CD14-positive monocyte (primary cell): ENCODE data around the gene BUB1. TPM values are rescaled to one million over a fixed set of nuclear protein-coding genes. Genes with fewer than 3 reads are reported as not detected.

Source experiments
- DNase-seq, 3 donors: peaks; one replicate each; pipeline ENCODE4 v3.0.0-alpha.2; 2011 to 2022
- H2AFZ ChIP-seq: 2 replicates; pipeline ENCODE4 v1.6.0; 2012; ENCODE audit warnings: mild to moderate bottlenecking, low read depth, low read length, inconsistent platforms; ENCODE audit not compliant: insufficient read depth, poor library complexity, severe bottlenecking
- H3K27ac ChIP-seq, 2 donors: 1 replicate in 1 of 2; 2 replicates in 1 of 2; pipeline ENCODE4 v1.5.1; 2012 to 2013; ENCODE audit warnings: low read length in 2 of 2, control low read depth in 1 of 2, inconsistent platforms in 1 of 2, low read depth in 1 of 2, mild to moderate bottlenecking in 1 of 2
- H3K27me3 ChIP-seq, 2 donors: one replicate each; pipeline versions ENCODE4 v1.6.0 to v1.6.1; 2011 to 2013; ENCODE audit warnings: low read length in 2 of 2; ENCODE audit not compliant: control insufficient read depth in 2 of 2, insufficient read depth in 2 of 2
- H3K36me3 ChIP-seq, 2 donors: replicated peaks in 1 of 2; 1 replicate in 1 of 2; 2 replicates in 1 of 2; pipeline versions ENCODE4 v1.5.1 to v1.6.1; 2012 to 2013; ENCODE audit warnings: low read length in 2 of 2, control low read depth in 1 of 2, inconsistent platforms in 1 of 2, mild to moderate bottlenecking in 1 of 2; ENCODE audit not compliant: insufficient read depth in 2 of 2, control insufficient read depth in 1 of 2
- H3K4me1 ChIP-seq, 2 donors: 1 replicate in 1 of 2; 2 replicates in 1 of 2; pipeline versions ENCODE4 v1.5.1 to v1.6.1; 2012 to 2013; ENCODE audit warnings: low read length in 2 of 2, control low read depth in 1 of 2, inconsistent platforms in 1 of 2, mild to moderate bottlenecking in 1 of 2, moderate library complexity in 1 of 2; ENCODE audit not compliant: insufficient read depth in 2 of 2, control insufficient read depth in 1 of 2
- H3K4me2 ChIP-seq: replicated peaks from 2 replicates; pipeline ENCODE3; 2012; ENCODE audit warnings: low read length, moderate library complexity, mild to moderate bottlenecking; ENCODE audit not compliant: poor library complexity, severe bottlenecking; ENCODE audit errors: extremely low read depth
- H3K4me3 ChIP-seq, 3 experiments: fragments of 200-600 bp in 1 of 3; sonication (generic) in 1 of 3; replicated peaks in 1 of 3; 1 replicate in 2 of 3; 2 replicates in 1 of 3; pipeline ENCODE4 v1.5.1; 2011 to 2013; ENCODE audit warnings: low read length in 3 of 3, mild to moderate bottlenecking in 3 of 3, control low read depth in 2 of 3, low read depth in 2 of 3, inconsistent platforms in 1 of 3, moderate library complexity in 1 of 3
- H3K79me2 ChIP-seq: 2 replicates; pipeline ENCODE4 v1.6.0; 2012; ENCODE audit warnings: mild to moderate bottlenecking, control low read depth, inconsistent platforms, low read length, moderate library complexity; ENCODE audit not compliant: insufficient read depth
- H3K9ac ChIP-seq: 2 replicates; pipeline ENCODE4 v1.6.0; 2017; ENCODE audit warnings: low read length, mild to moderate bottlenecking; ENCODE audit not compliant: insufficient read depth, poor library complexity, severe bottlenecking
- H3K9me3 ChIP-seq, 2 donors: replicated peaks in 1 of 2; 1 replicate in 1 of 2; 2 replicates in 1 of 2; pipeline versions ENCODE4 v1.5.1 to v1.6.1; 2012 to 2013; ENCODE audit warnings: low read length in 2 of 2, control low read depth in 1 of 2; ENCODE audit not compliant: control insufficient read depth in 1 of 2, insufficient read depth in 1 of 2
- H4K20me1 ChIP-seq: 2 replicates; pipeline ENCODE4 v1.6.0; 2012; ENCODE audit warnings: mild to moderate bottlenecking, low read length, control low read depth, moderate library complexity; ENCODE audit not compliant: insufficient read depth
- H3K27ac Mint-ChIP-seq, 7 donors: one replicate each; pipeline ENCODE4 v1.8.0; 2020; ENCODE audit warnings: mild to moderate bottlenecking in 7 of 7, mixed read lengths in 7 of 7, moderate library complexity in 6 of 7, inconsistent platforms in 2 of 7
- H3K27me3 Mint-ChIP-seq, 3 donors: one replicate each; pipeline ENCODE4 v1.8.0; 2021 to 2022; ENCODE audit warnings: low read depth in 3 of 3, mild to moderate bottlenecking in 3 of 3, mixed read lengths in 3 of 3, moderate library complexity in 3 of 3, inconsistent platforms in 1 of 3
- H3K36me3 Mint-ChIP-seq, 2 donors: one replicate each; pipeline ENCODE4 v1.8.0; 2020; ENCODE audit warnings: mixed read lengths in 2 of 2, inconsistent platforms in 1 of 2, mild to moderate bottlenecking in 1 of 2
- H3K4me1 Mint-ChIP-seq: one replicate; pipeline ENCODE4 v1.8.0; 2020; ENCODE audit warnings: mild to moderate bottlenecking, mixed read lengths
- H3K4me3 Mint-ChIP-seq, 2 donors: one replicate each; pipeline ENCODE4 v1.8.0; 2020; ENCODE audit warnings: mild to moderate bottlenecking in 2 of 2, mixed read lengths in 2 of 2, moderate library complexity in 1 of 2
- H3K9me3 Mint-ChIP-seq, 7 donors: one replicate each; pipeline ENCODE4 v1.8.0; 2020 to 2022; ENCODE audit warnings: mixed read lengths in 7 of 7, mild to moderate bottlenecking in 6 of 7, moderate library complexity in 6 of 7, inconsistent platforms in 2 of 7
- WGBS: methylation state at CpG from one replicate; pipeline ENCODE4 v1.1.5; 2013; ENCODE audit warnings: missing lambda C conversion rate; ENCODE audit not compliant: insufficient coverage; 5-methylcytosine and 5-hydroxymethylcytosine counted together
- intact Hi-C, 2 donors: fragments of 100-400 bp; cut with micrococcal nuclease; formaldehyde crosslinking; loops; one replicate each; pipeline versions ENCODE4 v1.15.0 to v1.15.1; 2023
- polyA plus RNA-seq, 3 donors: library from polyadenylated mRNA; depleted of rRNA in 1 of 3; unstranded in 2 of 3; stranded (reverse) in 1 of 3; fragments of 300-500 nt in 2 of 3; fragments of >200 nt in 1 of 3; fragmentation: Illumina TruSeq in 2 of 3; gene quantifications; 1 replicate in 2 of 3; 2 replicates in 1 of 3; pipeline ENCODE4 v1.2.3, GENCODE V29; 2012 to 2021
- TF ChIP-seq, protein P1 (sequence below): fragments of 200-600 bp; IDR thresholded peaks from one replicate; pipeline ENCODE4 v1.8.0; 2022; ENCODE audit warnings: antibody characterized with exemption, mild to moderate bottlenecking

Gene BUB1
- polyA plus RNA-seq, 3 donors = 0.11 to 0.30 (median 0.24) TPM

DNA sequence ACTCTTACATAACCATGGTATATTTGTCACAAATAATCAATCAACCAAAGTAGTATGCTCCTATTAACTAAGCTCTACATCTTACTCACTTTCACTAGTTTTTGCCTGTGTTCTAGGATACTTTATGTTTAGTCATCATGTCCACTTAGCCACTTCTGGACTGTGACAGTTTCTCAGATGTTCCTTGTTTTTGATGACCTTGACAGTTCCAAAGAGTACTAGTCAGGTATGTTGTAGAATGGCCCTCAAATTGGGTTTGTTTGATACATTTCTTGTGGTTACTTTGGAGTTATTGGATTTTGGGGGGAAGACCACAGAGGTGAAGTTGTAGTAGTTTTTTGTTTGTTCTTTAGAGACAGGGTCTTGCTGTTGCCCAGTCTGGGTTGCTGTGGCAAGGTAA is 35.5 kb downstream of the BUB1 start:
- Mint-ChIP-seq H3K9me3 (no peaks in the 10 kb centered on the region), H3K4me3 (no peak overlapping the region), H3K27ac (no peak overlapping the region), H3K4me1 (no peaks in the 10 kb centered on the region), H3K36me3 (peaks cover 65 to 98% of the 10 kb centered on the region in 2 donors), H3K27me3 (peaks cover 0 to 2% (median 0%) of the 10 kb centered on the region in 3 donors)
- TF ChIP-seq, protein P1, sequence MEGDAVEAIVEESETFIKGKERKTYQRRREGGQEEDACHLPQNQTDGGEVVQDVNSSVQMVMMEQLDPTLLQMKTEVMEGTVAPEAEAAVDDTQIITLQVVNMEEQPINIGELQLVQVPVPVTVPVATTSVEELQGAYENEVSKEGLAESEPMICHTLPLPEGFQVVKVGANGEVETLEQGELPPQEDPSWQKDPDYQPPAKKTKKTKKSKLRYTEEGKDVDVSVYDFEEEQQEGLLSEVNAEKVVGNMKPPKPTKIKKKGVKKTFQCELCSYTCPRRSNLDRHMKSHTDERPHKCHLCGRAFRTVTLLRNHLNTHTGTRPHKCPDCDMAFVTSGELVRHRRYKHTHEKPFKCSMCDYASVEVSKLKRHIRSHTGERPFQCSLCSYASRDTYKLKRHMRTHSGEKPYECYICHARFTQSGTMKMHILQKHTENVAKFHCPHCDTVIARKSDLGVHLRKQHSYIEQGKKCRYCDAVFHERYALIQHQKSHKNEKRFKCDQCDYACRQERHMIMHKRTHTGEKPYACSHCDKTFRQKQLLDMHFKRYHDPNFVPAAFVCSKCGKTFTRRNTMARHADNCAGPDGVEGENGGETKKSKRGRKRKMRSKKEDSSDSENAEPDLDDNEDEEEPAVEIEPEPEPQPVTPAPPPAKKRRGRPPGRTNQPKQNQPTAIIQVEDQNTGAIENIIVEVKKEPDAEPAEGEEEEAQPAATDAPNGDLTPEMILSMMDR = no peak
- Histone ChIP-seq H3K27ac (no peak overlapping the region), H4K20me1 (no peaks in the 10 kb centered on the region), H3K36me3 (peaks cover 65 to 96% of the 10 kb centered on the region in 2 donors), H3K4me3 (no peak overlapping the region), H3K9me3 (no peaks in the 10 kb centered on the region), H3K4me2 (no peak overlapping the region), H3K27me3 (no peaks in the 10 kb centered on the region), H3K4me1 (no peaks in the 10 kb centered on the region), H3K79me2 (peaks cover 22% of the 10 kb centered on the region), H2AFZ (no peak overlapping the region), H3K9ac (no peak overlapping the region)
- intact Hi-C loops = no loop called here
- DNase-seq = no peak

DNA sequence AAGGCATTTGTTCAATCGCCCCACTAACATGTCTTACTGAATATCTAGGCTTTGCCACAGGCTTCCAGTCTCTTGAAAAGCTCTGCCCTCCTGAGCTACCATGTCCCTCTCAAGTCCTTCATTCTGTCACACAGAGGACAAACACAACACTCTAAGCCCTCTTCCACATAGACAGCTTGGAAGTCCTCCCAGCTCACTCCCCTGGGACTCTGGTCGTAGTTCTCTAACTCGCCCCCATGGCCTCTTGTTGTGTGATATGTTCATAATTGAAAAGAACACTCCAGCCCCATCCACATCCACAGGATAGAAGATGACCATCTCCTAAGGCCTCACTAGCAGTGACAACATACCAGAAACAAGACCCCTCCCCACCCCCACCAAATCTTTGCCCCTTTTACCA is 37.9 kb downstream of the BUB1 start:
- no peak overlapping the region for H3K4me2 ChIP-seq
- H3K4me1 Mint-ChIP-seq = no peaks in the 10 kb centered on the region
- H4K20me1 ChIP-seq = no peaks in the 10 kb centered on the region
- peaks cover 61 to 86% of the 10 kb centered on the region in 2 donors for H3K36me3 ChIP-seq
- H3K9me3 ChIP-seq = no peaks in the 10 kb centered on the region
- H3K36me3 Mint-ChIP-seq = peaks cover 72 to 92% of the 10 kb centered on the region in 2 donors
- H2AFZ ChIP-seq = no peak overlapping the region
- no peak overlapping the region for H3K27ac ChIP-seq
- no peak for DNase-seq
- WGBS = 86% methylated on average over 1 of the region's 3 CpGs
- TF ChIP-seq, protein P1 = no peak
- H3K27me3 ChIP-seq = no peaks in the 10 kb centered on the region
- H3K27me3 Mint-ChIP-seq = peaks cover 0 to 2% (median 0%) of the 10 kb centered on the region in 3 donors
- H3K27ac Mint-ChIP-seq = peak overlapping the region in 2 of 7 donors; percentile 29 to 46
- no peak overlapping the region for H3K9ac ChIP-seq
- no peaks in the 10 kb centered on the region for H3K9me3 Mint-ChIP-seq
- peaks cover 8% of the 10 kb centered on the region for H3K79me2 ChIP-seq
- no peak overlapping the region for H3K4me3 ChIP-seq
- no peak overlapping the region for H3K4me3 Mint-ChIP-seq
- intact Hi-C loops = no loop called here
- H3K4me1 ChIP-seq = no peaks in the 10 kb centered on the region
